Measurements from ENCODE around the gene RUVBL1. TPM values are rescaled to one million over a fixed set of nuclear protein-coding genes. Genes with fewer than 3 reads are reported as not detected.

The RUVBL1 gene
- total RNA-seq, 2 donors from 2014 or later: 7.5 to 22.1 TPM

DNA sequence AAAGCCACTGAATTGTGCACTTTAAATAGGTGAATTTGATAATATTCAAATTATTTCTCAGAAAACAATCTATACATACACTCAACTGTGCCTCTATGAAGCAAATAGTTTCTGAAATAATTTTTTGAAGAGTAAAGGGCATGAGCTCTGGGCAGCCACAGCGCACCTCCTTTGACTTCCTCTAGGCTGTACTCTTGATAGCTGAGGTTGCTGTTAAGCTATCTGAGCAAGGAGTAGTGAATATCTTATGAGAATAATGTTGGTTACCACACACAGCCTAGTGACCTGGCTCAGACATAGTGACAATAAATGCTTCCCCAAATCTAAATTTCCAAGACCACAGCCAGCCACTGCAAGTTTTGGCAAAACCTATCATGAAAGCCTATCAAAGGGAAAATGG, 83.0 kb downstream of the RUVBL1 start:
- intact Hi-C loops (cut with DNase I): no loop called here
- Histone ChIP-seq H3K36me3 (replicated peaks in 1 of 2; ENCODE audit: insufficient read depth in 1 of 2, low read depth in 2 of 2) (no peaks in the 10 kb centered on the region), H3K9me3 (no peaks in the 10 kb centered on the region), H3K4me1 (peaks cover 12% of the 10 kb centered on the region), H3K27me3 (no peaks in the 10 kb centered on the region), H3K27ac (peak overlapping the region in 1 of 4 donors; percentile 14), H3K4me3 (no peak overlapping the region)
- peak; percentile 50 for ATAC-seq
- 14 to 80% methylated on average over 1 of the region's 1 CpG for WGBS, 2 donors
- TF ChIP-seq, protein P1, sequence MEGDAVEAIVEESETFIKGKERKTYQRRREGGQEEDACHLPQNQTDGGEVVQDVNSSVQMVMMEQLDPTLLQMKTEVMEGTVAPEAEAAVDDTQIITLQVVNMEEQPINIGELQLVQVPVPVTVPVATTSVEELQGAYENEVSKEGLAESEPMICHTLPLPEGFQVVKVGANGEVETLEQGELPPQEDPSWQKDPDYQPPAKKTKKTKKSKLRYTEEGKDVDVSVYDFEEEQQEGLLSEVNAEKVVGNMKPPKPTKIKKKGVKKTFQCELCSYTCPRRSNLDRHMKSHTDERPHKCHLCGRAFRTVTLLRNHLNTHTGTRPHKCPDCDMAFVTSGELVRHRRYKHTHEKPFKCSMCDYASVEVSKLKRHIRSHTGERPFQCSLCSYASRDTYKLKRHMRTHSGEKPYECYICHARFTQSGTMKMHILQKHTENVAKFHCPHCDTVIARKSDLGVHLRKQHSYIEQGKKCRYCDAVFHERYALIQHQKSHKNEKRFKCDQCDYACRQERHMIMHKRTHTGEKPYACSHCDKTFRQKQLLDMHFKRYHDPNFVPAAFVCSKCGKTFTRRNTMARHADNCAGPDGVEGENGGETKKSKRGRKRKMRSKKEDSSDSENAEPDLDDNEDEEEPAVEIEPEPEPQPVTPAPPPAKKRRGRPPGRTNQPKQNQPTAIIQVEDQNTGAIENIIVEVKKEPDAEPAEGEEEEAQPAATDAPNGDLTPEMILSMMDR (IDR thresholded peaks at IDR 0.05): no peak
- TF ChIP-seq POLR2A (IDR thresholded peaks at IDR 0.05): no peak
- DNase-seq: no peak

- 81 to 89% methylated on average over 3 of the region's 3 CpGs for WGBS, 2 donors
- no peaks in the 10 kb centered on the region for H3K9me3 ChIP-seq
- intact Hi-C loops (cut with DNase I): no loop called here
- no peaks in the 10 kb centered on the region for H3K27me3 ChIP-seq
- DNase-seq: no peak
- no peak overlapping the region for H3K27ac ChIP-seq
- no peak overlapping the region for H3K4me3 ChIP-seq
- TF ChIP-seq, protein P1 (IDR thresholded peaks at IDR 0.05): no peak
- no peak for TF ChIP-seq POLR2A (IDR thresholded peaks at IDR 0.05)
- peaks cover 12% of the 10 kb centered on the region for H3K4me1 ChIP-seq
- no peak for ATAC-seq
- H3K36me3 ChIP-seq (replicated peaks in 1 of 2; ENCODE audit: insufficient read depth in 1 of 2, low read depth in 2 of 2): no peaks in the 10 kb centered on the region
These were observed 83.6 kb downstream of the RUVBL1 start for GRCh38 chr3:128040041-128040440.

DNA sequence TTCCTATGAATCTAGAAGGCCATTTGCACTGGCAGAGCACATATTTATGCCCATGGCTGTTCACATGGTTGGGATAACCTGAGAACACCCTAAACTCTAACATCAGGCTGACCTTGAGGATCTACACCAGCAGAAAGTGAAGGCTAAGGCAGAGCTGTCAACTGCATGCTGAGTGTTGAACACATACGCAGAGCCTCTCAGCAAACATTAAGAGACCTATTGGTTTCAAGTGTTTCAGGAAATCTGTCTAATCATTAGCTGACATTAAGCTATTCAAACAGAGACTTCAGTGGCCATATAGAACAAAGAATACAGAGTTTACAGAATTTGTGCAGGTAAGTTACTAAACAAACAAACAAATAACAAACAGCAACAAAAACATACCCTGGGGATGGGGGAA, 87.5 kb downstream of the RUVBL1 start:
- WGBS, 2 donors: 54 to 72% methylated on average over 1 of the region's 1 CpG
- intact Hi-C loops (cut with DNase I): no loop called here
- H3K4me1 ChIP-seq: peaks cover 6% of the 10 kb centered on the region
- H3K27me3 ChIP-seq: no peaks in the 10 kb centered on the region
- H3K36me3 ChIP-seq (replicated peaks in 1 of 2; ENCODE audit: insufficient read depth in 1 of 2, low read depth in 2 of 2): no peaks in the 10 kb centered on the region
- H3K27ac ChIP-seq: no peak overlapping the region
- TF ChIP-seq POLR2A (IDR thresholded peaks at IDR 0.05): no peak
- TF ChIP-seq, protein P1 (IDR thresholded peaks at IDR 0.05): no peak
- no peak for ATAC-seq
- no peaks in the 10 kb centered on the region for H3K9me3 ChIP-seq
- no peak overlapping the region for H3K4me3 ChIP-seq
- no peak for DNase-seq

DNA sequence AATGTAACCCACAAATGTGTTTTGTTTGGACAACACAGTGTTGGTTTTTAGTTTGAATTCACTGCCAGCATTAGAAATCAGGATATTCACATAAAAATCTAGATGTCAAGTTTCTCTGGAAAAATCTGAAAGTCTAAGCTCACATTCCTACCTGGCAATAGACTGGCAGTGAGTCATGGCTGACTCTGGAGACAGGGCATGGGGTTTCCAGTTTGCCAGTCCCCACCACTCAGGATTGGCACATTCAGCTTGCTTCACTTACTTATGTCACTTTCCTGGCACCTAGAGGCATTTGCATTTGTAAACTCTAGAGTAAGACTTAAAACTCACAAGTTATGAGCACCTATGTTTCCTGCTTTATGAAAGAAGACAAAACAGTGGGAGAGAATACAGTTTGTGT, 90.5 kb downstream of the RUVBL1 start:
- Histone ChIP-seq H3K4me1 (no peaks in the 10 kb centered on the region), H3K4me3 (no peak overlapping the region), H3K36me3 (replicated peaks in 1 of 2; ENCODE audit: insufficient read depth in 1 of 2, low read depth in 2 of 2) (no peaks in the 10 kb centered on the region), H3K9me3 (no peaks in the 10 kb centered on the region), H3K27ac (no peak overlapping the region), H3K27me3 (no peaks in the 10 kb centered on the region)
- no peak for ATAC-seq
- DNase-seq: peak in 1 of 4 donors; percentile 55
- intact Hi-C loops (cut with DNase I): no loop called here
- TF ChIP-seq POLR2A (IDR thresholded peaks at IDR 0.05): no peak
- TF ChIP-seq, protein P1 (IDR thresholded peaks at IDR 0.05): no peak

Small RNA genes within 50 kb of the gene (small RNA-seq; reads per million reads assigned to genes)
- gene RNU2-37P: not detected
- gene RNU6-823P: not detected

Other genes starting within 250 kb of the RUVBL1 start
- 1 to 10 TPM; 2.0 to 3.4 TPM for gene KBTBD12, start 208.6 kb downstream of the RUVBL1 start, total RNA-seq
- gene SEC61A1, start 71.4 kb downstream of the RUVBL1 start, total RNA-seq: 100 to 1,000 TPM; 168 to 207 TPM
- 10 to 100 TPM in 1 of 2 donors, 1 to 10 TPM in 1; 8.6 to 33.0 TPM for gene EEFSEC, start 29.7 kb upstream of the RUVBL1 start, total RNA-seq